ENCODE measurements around the gene SH3PXD2A. TPM values are rescaled to one million over a fixed set of nuclear protein-coding genes. Genes with fewer than 3 reads are reported as not detected.

The SH3PXD2A gene
- total RNA-seq, 2 experiments from 2014 or later = 12.4 to 14.5 TPM

DNA sequence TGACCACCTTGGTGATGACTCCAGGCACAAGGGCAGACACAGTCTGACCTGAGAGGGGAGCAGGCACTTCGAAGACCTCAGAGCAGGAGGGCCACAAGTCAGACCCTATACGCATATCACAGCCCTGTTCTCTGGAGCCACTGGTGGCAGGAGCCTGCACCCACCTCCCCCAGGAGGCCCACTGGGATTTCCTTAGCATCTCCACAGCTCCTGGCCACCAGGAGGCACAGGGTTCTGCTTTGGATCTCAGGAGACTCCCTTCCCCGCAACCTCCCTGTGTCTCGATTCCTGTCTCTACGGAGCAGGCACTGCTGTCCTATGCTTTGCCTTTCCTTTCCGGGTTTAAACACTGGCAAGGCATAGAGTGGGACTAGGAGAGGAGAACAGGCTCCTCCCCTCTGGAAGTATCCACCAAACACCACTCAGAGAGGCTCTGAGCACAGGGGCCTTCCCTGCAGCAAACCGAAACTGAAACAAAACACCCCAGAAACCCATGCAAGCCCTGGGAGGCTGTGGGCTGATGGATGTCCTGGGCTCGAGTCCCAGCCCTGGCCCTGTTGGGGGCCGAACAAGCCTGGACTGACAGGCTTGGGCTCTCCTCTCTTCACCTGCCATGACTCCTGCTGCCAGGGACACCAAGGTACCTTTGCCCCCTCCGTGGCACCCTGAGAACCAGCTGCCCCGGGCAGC, 195.6 kb downstream of the SH3PXD2A start:
- H3K27ac Mint-ChIP-seq = peak overlapping the region; percentile 89
- H3K9me3 Mint-ChIP-seq (ENCODE audit: low read depth) = peaks cover 7% of the 10 kb centered on the region
- H3K27me3 Mint-ChIP-seq = no peaks in the 10 kb centered on the region
- ATAC-seq = peak; percentile 90
- H3K36me3 Mint-ChIP-seq = peaks cover 28% of the 10 kb centered on the region
- H3K4me3 Mint-ChIP-seq = peak overlapping the region; percentile 88
- H3K4me1 Mint-ChIP-seq = peaks cover 14% of the 10 kb centered on the region
- DNase-seq = peak; percentile 80
- CTCF ChIA-PET = interaction anchor here (0.7 to 2.0 kb wide), 9 partner anchors 15 to 67 kb away, joined by 3 to 11 read pairs (median 4); no protein-coding TSS in a partner anchor

DNA sequence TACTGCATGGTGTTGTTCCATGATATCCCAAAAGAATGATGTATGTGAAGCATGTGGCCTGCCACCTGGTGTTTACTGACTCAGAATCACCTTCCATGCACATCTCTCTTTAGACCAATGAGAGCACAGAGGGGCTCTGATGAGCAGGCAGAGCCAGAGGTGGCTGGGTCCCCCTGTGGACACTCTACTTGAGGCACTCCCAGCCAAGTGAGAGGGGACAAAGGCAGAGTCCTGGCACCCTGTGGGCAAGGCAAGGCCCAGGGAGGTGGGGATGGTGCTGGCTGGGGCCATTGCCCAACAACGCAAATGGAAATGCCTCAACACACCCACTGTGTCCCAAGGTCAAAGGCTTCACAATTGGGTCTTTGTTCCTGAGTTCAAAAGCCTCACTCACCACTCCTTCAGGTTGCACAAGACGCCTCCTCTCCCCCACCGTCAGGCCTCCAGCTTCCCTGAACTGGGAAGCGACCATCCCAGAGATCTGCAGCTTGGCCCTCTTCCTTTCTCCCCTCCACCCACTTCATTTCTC, 197.3 kb downstream of the SH3PXD2A start:
- H3K9me3 Mint-ChIP-seq (ENCODE audit: low read depth) = peaks cover 7% of the 10 kb centered on the region
- DNase-seq = no peak
- H3K27ac Mint-ChIP-seq = no peak overlapping the region
- H3K27me3 Mint-ChIP-seq = no peaks in the 10 kb centered on the region
- ATAC-seq = no peak
- H3K4me3 Mint-ChIP-seq = no peak overlapping the region
- H3K4me1 Mint-ChIP-seq = peaks cover 14% of the 10 kb centered on the region
- peaks cover 28% of the 10 kb centered on the region for H3K36me3 Mint-ChIP-seq
- CTCF ChIA-PET = interaction anchor here (1.8 kb wide), 1 partner anchor 28 kb away, joined by 6 read pairs; no protein-coding TSS in a partner anchor

DNA sequence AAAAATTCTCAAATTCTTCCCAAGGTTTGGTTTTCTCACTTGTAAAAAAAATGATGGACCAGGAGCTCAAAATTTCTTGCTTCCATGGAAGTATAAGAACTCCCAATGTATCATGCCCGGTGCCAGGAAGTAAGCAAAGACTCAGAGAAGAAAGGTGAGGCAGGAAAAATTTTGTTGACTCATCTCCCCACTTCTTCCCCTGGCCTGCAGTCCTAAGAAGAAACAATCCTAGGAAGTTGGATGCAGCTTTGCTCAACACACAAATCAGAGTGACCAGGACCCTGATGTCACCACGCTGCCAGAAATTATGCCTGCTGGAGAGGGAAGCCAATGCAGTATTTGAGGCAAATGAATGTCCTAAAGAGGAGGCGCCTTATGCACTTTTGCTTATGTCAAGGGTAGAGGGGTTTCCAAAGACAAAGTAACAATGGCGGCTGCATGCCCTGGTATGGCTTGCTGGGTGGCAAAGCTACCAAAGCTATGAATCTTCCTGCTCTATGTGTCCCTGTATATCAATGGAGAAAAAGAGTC, 198.2 kb downstream of the SH3PXD2A start:
- ATAC-seq (no peak), DNase-seq (no peak)
- Mint-ChIP-seq H3K27ac (no peak overlapping the region), H3K27me3 (no peaks in the 10 kb centered on the region), H3K36me3 (peaks cover 28% of the 10 kb centered on the region), H3K9me3 (ENCODE audit: low read depth) (peaks cover 7% of the 10 kb centered on the region), H3K4me3 (no peak overlapping the region), H3K4me1 (peaks cover 14% of the 10 kb centered on the region)
- CTCF ChIA-PET = interaction anchor here (1.4 kb wide), 1 partner anchor 29 kb away, joined by 5 read pairs; no protein-coding TSS in a partner anchor

- no peak for ATAC-seq
- peaks cover 14% of the 10 kb centered on the region for H3K4me1 Mint-ChIP-seq
- no peak overlapping the region for H3K4me3 Mint-ChIP-seq
- H3K27me3 Mint-ChIP-seq = no peaks in the 10 kb centered on the region
- CTCF ChIA-PET = interaction anchor here (1.7 kb wide), 1 partner anchor 32 kb away, joined by 5 read pairs; no protein-coding TSS in a partner anchor
- no peak for DNase-seq
- H3K9me3 Mint-ChIP-seq (ENCODE audit: low read depth) = peaks cover 7% of the 10 kb centered on the region
- H3K27ac Mint-ChIP-seq = no peak overlapping the region
- peaks cover 26% of the 10 kb centered on the region for H3K36me3 Mint-ChIP-seq
Observed at GRCh38 chr10:103654925-103655324, 200.5 kb downstream of the SH3PXD2A start.

DNA sequence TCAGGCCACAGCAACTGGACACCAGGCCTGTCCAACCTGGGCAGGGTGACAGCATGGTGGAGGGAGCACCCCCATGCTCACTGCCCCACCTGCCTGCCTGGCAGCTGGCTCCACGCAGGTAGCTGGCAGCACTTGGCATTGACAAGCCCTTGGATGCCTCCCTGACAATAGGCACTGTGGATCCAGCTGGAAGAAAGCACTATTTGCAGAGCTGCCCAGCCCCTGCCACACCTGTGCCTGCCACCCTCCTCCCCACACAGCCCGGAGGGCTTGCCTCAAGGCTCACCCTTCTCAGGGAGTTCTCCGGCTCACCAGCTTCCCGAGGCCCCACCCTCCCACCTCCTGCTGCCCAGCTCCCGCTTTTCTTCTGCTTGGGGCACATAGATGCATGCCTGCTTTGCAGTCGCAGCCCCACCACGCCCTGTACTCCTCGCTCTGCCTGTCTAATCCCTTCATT, 201.8 kb downstream of the SH3PXD2A start:
- peaks cover 24% of the 10 kb centered on the region for H3K36me3 Mint-ChIP-seq
- DNase-seq (no peak), ATAC-seq (no peak)
- H3K9me3 Mint-ChIP-seq (ENCODE audit: low read depth) = peaks cover 7% of the 10 kb centered on the region
- CTCF ChIA-PET = no interaction called here
- H3K27me3 Mint-ChIP-seq = no peaks in the 10 kb centered on the region
- peaks cover 4% of the 10 kb centered on the region for H3K4me1 Mint-ChIP-seq
- no peak overlapping the region for H3K27ac Mint-ChIP-seq
- H3K4me3 Mint-ChIP-seq = no peak overlapping the region

DNA sequence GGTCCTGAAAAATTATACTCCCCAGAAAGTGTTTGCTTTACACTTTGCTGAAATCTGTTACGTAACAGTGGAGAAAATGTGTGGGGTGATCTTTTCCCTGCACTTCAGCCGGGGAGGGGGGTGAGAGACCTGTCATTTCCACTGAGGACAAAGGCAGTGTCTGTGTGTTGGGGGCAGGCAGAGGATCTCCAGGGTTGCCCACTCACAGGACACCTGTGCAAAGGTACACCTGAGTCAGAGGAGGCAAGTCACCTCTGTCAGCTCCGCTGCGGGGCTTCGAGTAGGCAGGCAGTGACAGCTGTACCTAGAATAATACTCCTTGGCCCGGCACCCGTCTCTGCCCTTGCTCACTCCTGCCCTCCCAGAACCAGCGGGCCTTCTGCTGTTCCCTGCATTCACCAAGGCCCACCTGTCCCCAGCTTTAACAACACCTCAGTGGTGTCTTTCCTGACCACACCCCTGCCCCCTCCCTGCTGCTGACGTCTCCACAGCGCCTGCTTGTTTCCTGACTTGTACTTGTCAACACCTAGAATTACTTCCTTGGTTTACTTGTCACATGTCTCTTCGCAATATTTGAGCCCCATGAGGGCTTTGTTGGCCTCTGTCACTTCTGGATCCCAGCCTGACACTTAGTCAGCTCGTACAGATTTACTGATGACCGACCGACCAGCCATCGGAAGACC, 202.6 kb downstream of the SH3PXD2A start:
- H3K4me3 Mint-ChIP-seq = no peak overlapping the region
- no peak overlapping the region for H3K27ac Mint-ChIP-seq
- ATAC-seq (no peak), DNase-seq (no peak)
- CTCF ChIA-PET = no interaction called here
- peaks cover 16% of the 10 kb centered on the region for H3K36me3 Mint-ChIP-seq
- H3K9me3 Mint-ChIP-seq (ENCODE audit: low read depth) = peaks cover 5% of the 10 kb centered on the region
- no peaks in the 10 kb centered on the region for H3K27me3 Mint-ChIP-seq
- H3K4me1 Mint-ChIP-seq = peaks cover 2% of the 10 kb centered on the region

DNA sequence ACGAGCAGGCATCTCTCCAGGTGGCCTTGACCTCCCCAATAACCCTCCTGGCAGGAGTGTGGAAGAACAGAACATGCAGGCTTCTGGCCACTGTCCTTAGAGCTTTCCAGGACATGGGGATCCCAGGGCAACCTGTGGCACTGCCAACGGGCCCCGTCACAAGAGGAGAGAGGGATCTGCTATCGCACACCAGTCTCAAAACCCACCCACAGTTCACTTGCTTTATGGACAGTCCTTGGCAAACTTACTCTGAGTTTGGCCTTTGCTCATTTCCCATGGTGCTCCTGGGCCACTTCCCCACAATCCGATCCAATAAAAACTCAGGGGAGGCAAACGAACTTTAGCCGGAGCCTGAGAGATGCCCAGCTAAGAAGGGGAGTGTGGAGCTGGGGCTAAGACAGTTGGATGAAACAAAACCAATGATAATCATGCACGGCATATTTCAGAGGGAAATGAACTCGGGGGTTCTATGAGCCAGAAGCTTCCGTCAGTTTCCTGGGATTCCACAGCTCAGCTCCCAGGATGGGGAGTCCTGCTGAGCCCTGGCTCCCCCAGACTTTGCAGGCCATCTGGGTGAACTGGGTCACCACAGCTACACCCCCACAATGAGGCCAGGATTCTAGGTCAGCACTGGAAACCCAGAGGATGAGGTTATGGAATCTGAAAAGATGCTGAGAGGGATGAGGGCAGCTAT, 203.4 kb downstream of the SH3PXD2A start:
- peaks cover 2% of the 10 kb centered on the region for H3K4me1 Mint-ChIP-seq
- no peak for DNase-seq
- peaks cover 7% of the 10 kb centered on the region for H3K36me3 Mint-ChIP-seq
- CTCF ChIA-PET = no interaction called here
- no peaks in the 10 kb centered on the region for H3K9me3 Mint-ChIP-seq (ENCODE audit: low read depth)
- no peaks in the 10 kb centered on the region for H3K27me3 Mint-ChIP-seq
- ATAC-seq = no peak
- no peak overlapping the region for H3K4me3 Mint-ChIP-seq
- H3K27ac Mint-ChIP-seq = no peak overlapping the region

- DNase-seq (no peak), ATAC-seq (no peak)
- Mint-ChIP-seq H3K4me3 (no peak overlapping the region), H3K27me3 (no peaks in the 10 kb centered on the region), H3K36me3 (peaks cover 4% of the 10 kb centered on the region), H3K27ac (no peak overlapping the region), H3K4me1 (peaks cover 2% of the 10 kb centered on the region), H3K9me3 (ENCODE audit: low read depth) (no peaks in the 10 kb centered on the region)
- CTCF ChIA-PET = no interaction called here
Observed at GRCh38 chr10:103651333-103651732, 204.0 kb downstream of the SH3PXD2A start.

DNA sequence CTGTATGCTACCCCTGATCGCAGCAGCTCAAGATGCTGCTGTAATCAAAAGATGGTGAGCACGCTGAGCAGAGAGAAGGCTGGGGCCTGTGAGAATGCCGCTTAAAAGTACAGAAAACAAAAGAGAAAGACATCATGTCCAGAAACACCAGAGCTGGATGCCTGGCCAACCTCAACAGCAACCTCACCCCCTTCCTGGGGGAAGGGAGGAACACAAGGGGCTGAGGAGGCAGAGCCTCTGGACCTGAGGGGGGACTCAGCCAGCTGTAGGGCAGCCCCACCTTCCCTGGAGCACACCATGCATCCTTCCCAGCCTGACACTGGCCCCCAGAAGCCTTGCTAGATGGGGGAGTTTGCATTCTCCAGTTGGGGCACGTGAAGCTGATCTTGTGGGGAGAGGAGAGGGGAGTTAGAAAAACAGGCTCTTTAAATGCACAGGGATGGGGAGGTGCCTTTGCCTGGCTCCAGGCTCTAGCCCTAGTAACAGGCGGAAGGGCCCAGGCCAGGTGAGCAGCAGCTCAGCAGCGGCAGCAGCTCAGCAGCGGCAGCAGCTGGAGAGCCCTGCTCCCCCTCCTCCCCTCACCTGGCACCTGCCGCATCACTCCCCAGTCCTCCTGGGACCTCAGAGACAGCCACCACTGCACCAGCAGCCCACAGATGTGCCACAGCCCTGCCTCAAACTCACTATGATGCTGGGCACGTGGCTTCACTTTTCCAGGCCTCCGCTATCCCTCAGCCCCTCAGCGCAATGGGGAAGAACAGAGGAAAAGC, 205.5 kb downstream of the SH3PXD2A start:
- Mint-ChIP-seq H3K27ac (no peak overlapping the region), H3K27me3 (no peaks in the 10 kb centered on the region), H3K9me3 (ENCODE audit: low read depth) (no peaks in the 10 kb centered on the region), H3K4me3 (no peak overlapping the region), H3K36me3 (no peaks in the 10 kb centered on the region), H3K4me1 (peaks cover 2% of the 10 kb centered on the region)
- ATAC-seq (no peak), DNase-seq (no peak)
- CTCF ChIA-PET = interaction anchor here (0.9 to 1.0 kb wide), 2 partner anchors 51 to 236 kb away, joined by 3 read pairs; no protein-coding TSS in a partner anchor

DNA sequence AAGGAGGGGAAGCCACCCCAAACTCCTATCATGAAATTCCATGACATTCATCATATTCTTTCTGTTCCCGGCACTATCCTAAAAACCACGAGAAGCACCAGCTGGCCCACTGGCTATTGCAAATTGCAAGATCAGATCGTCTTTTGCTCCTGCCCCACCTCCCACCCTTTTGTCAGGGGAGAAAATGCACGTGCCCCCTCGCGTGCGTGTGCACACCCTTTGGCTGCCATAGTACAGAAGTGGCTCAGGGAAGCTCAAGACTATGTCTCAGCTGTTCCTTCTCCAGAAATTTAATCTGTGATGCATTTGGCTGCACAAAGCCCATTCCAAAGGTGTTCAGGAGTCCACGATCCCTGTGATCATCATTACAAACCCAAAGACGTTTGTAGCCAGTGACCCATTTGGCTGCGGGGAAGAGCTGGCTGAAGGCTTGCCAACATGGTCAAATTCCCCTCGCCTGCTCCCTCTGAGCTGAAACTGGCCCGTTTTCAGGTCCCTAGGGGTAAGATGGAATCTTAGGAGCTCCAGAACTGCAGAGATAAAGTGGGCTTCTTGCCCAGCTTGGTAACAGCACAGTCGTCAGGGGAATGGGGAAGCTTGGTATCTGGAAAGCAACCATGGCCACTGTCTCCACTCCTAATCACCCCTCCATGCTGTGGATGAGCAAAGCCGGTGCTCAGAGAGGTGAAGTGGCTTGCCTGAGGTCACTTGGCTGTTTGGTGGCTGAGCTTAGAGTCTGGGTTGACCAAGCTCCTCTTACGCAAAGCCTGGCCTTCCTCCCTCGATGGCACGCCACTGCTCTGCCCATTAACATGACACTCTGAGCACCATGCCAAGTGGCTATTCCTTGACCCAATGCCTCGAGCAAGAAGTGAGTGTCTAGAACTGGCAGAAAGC, 206.5 kb downstream of the SH3PXD2A start:
- Mint-ChIP-seq H3K27me3 (no peaks in the 10 kb centered on the region), H3K4me1 (peaks cover 2% of the 10 kb centered on the region), H3K36me3 (no peaks in the 10 kb centered on the region), H3K4me3 (no peak overlapping the region), H3K9me3 (ENCODE audit: low read depth) (no peaks in the 10 kb centered on the region), H3K27ac (no peak overlapping the region)
- CTCF ChIA-PET = interaction anchor here (0.9 kb wide), 1 partner anchor 237 kb away, joined by 3 read pairs; no protein-coding TSS in a partner anchor
- no peak for DNase-seq
- no peak for ATAC-seq

- peaks cover 2% of the 10 kb centered on the region for H3K4me1 Mint-ChIP-seq
- H3K36me3 Mint-ChIP-seq = no peaks in the 10 kb centered on the region
- no peak for ATAC-seq
- CTCF ChIA-PET = no interaction called here
- no peaks in the 10 kb centered on the region for H3K27me3 Mint-ChIP-seq
- no peak for DNase-seq
- no peak overlapping the region for H3K27ac Mint-ChIP-seq
- H3K4me3 Mint-ChIP-seq = no peak overlapping the region
- no peaks in the 10 kb centered on the region for H3K9me3 Mint-ChIP-seq (ENCODE audit: low read depth)
Observed at GRCh38 chr10:103648251-103648635, 207.1 kb downstream of the SH3PXD2A start.

- no peaks in the 10 kb centered on the region for H3K27me3 Mint-ChIP-seq
- ATAC-seq = no peak
Observed at GRCh38 chr10:103646304-103646703, 209.1 kb downstream of the SH3PXD2A start.

More at GRCh38 chr10:103646304-103646703, 209.1 kb downstream of the SH3PXD2A start:
- Mint-ChIP-seq H3K4me1 (peaks cover 2% of the 10 kb centered on the region), H3K27ac (no peak overlapping the region), H3K9me3 (ENCODE audit: low read depth) (no peaks in the 10 kb centered on the region), H3K36me3 (no peaks in the 10 kb centered on the region), H3K4me3 (no peak overlapping the region)
- DNase-seq = no peak
- CTCF ChIA-PET = interaction anchor here (1.1 to 1.6 kb wide), 2 partner anchors 19 to 40 kb away, joined by 4 to 5 read pairs; no protein-coding TSS in a partner anchor

Measured in activated CD8-positive, alpha-beta memory T cell treated with anti-CD3 and anti-CD28 coated beads, Interleukin-2, amount 10 ng/mL, durations not matched to agents 7 days and 5 days (primary cell).